Stimulated activated CD8-positive, alpha-beta memory T cell treated with anti-CD3 and anti-CD28 coated beads, Interleukin-2, amount 100 ng/mL, for 48 hours (primary cell): Measurements from ENCODE around the gene POLD1.
"Not testable (repeated sequence)": the region's sequence is repeated elsewhere in the genome, so short reads cannot be mapped to it uniquely, and the experiment has no call there.

Experiments used
- DNase-seq, 2 donors: peaks; one replicate each; pipeline ENCODE4 v3.0.0-alpha.2; 2020; ENCODE audit warnings: low read depth in 2 of 2

The POLD1 gene

GRCh38 chr19:50435627-50436026, 51.5 kb downstream of the POLD1 start:
- no peak for DNase-seq

GRCh38 chr19:50437862-50438449, 53.8 kb downstream of the POLD1 start:
- DNase-seq: no peak

GRCh38 chr19:50439130-50439529, 55.0 kb downstream of the POLD1 start:
- not testable (repeated sequence) for DNase-seq

GRCh38 chr19:50444059-50444458, 59.9 kb downstream of the POLD1 start:
- no peak for DNase-seq

- no peak for DNase-seq
Measured at GRCh38 chr19:50447053-50447452, 62.9 kb downstream of the POLD1 start.

- DNase-seq: no peak
Measured at GRCh38 chr19:50447750-50448149, 63.6 kb downstream of the POLD1 start.

- no peak for DNase-seq
Measured at GRCh38 chr19:50449236-50449899, 65.2 kb downstream of the POLD1 start.

GRCh38 chr19:50450369-50451222, 66.4 kb downstream of the POLD1 start:
- DNase-seq: no peak

GRCh38 chr19:50451223-50451534, 67.0 kb downstream of the POLD1 start:
- no peak for DNase-seq

- DNase-seq: no peak
Measured at GRCh38 chr19:50453243-50453642, 69.1 kb downstream of the POLD1 start.

GRCh38 chr19:50455992-50456391, 71.8 kb downstream of the POLD1 start:
- no peak for DNase-seq

- DNase-seq: no peak
Measured at GRCh38 chr19:50457300-50457699, 73.2 kb downstream of the POLD1 start.

GRCh38 chr19:50458396-50459066, 74.4 kb downstream of the POLD1 start:
- DNase-seq: no peak

GRCh38 chr19:50459067-50459456, 74.9 kb downstream of the POLD1 start:
- DNase-seq: no peak

GRCh38 chr19:50459638-50460037, 75.5 kb downstream of the POLD1 start:
- DNase-seq: no peak

GRCh38 chr19:50460161-50460765, 76.1 kb downstream of the POLD1 start:
- DNase-seq: no peak

- peak; percentile 40 to 50 for DNase-seq
Measured at GRCh38 chr19:50461066-50461875, 77.1 kb downstream of the POLD1 start.

GRCh38 chr19:50462970-50463369, 78.8 kb downstream of the POLD1 start:
- DNase-seq: no peak

GRCh38 chr19:50464348-50464747, 80.2 kb downstream of the POLD1 start:
- no peak for DNase-seq

- no peak for DNase-seq
Measured at GRCh38 chr19:50465000-50465399, 80.9 kb downstream of the POLD1 start.
